ENCODE measurements around the gene IL7R.
A peak's percentile ranks its signal among the peaks of the same experiment; 100 is the strongest.

Gene IL7R, protein sequence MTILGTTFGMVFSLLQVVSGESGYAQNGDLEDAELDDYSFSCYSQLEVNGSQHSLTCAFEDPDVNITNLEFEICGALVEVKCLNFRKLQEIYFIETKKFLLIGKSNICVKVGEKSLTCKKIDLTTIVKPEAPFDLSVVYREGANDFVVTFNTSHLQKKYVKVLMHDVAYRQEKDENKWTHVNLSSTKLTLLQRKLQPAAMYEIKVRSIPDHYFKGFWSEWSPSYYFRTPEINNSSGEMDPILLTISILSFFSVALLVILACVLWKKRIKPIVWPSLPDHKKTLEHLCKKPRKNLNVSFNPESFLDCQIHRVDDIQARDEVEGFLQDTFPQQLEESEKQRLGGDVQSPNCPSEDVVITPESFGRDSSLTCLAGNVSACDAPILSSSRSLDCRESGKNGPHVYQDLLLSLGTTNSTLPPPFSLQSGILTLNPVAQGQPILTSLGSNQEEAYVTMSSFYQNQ

DNA sequence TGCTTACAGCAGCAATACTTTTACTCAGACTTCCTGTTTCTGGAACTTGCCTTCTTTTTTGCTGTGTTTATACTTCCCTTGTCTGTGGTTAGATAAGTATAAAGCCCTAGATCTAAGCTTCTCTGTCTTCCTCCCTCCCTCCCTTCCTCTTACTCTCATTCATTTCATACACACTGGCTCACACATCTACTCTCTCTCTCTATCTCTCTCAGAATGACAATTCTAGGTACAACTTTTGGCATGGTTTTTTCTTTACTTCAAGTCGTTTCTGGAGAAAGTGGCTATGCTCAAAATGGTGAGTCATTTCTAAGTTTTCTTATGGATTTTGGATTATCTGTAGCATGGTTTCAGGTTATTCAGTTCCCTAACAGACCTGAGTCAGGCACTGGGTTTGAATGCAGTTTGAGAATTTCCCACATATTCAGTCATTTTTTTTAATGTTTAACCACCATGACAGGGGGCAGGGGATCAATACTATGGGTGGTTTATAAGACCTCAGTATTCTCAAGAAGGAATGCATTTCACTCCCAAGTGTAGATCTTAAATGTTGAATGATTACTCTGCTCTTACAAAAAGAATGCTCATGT, at the start of gene IL7R:
IL7R (plus strand) TSS at position 127 of the 587 bp plus-strand sequence; CDS start at position 214, 87 bp downstream.
- H3K4me3 ChIP-seq (ENCODE audit: low read depth, low read length): no peak within 1 kb of the TSS
- TF ChIP-seq, protein P1, sequence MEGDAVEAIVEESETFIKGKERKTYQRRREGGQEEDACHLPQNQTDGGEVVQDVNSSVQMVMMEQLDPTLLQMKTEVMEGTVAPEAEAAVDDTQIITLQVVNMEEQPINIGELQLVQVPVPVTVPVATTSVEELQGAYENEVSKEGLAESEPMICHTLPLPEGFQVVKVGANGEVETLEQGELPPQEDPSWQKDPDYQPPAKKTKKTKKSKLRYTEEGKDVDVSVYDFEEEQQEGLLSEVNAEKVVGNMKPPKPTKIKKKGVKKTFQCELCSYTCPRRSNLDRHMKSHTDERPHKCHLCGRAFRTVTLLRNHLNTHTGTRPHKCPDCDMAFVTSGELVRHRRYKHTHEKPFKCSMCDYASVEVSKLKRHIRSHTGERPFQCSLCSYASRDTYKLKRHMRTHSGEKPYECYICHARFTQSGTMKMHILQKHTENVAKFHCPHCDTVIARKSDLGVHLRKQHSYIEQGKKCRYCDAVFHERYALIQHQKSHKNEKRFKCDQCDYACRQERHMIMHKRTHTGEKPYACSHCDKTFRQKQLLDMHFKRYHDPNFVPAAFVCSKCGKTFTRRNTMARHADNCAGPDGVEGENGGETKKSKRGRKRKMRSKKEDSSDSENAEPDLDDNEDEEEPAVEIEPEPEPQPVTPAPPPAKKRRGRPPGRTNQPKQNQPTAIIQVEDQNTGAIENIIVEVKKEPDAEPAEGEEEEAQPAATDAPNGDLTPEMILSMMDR (IDR thresholded peaks at IDR 0.05; ENCODE audit: borderline replicate concordance, insufficient read depth, low read depth, low read length): no peak

DNA sequence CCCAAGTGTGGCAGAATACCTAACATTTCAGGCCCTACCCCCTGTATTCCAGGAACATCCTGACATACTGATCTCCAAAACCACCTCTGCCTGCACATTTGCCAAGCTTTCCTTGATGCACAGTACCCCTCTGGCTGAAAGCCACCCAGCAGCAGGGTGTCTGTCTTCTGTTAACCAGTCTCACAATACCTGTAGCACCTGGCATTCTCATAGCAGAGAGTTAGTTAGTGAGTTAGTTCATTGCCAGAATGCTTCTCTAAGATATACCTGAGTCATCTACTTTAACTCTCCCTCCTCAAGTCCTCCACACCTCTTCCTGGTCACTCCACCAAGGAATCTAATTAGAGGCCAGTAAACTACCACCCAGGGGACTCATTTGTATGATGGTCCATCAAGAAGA, 46.1 kb upstream of the IL7R start:
- H3K4me3 ChIP-seq (ENCODE audit: low read depth, low read length): no peak overlapping the region
- TF ChIP-seq, protein P1 (IDR thresholded peaks at IDR 0.05; ENCODE audit: borderline replicate concordance, insufficient read depth, low read depth, low read length): no peak

DNA sequence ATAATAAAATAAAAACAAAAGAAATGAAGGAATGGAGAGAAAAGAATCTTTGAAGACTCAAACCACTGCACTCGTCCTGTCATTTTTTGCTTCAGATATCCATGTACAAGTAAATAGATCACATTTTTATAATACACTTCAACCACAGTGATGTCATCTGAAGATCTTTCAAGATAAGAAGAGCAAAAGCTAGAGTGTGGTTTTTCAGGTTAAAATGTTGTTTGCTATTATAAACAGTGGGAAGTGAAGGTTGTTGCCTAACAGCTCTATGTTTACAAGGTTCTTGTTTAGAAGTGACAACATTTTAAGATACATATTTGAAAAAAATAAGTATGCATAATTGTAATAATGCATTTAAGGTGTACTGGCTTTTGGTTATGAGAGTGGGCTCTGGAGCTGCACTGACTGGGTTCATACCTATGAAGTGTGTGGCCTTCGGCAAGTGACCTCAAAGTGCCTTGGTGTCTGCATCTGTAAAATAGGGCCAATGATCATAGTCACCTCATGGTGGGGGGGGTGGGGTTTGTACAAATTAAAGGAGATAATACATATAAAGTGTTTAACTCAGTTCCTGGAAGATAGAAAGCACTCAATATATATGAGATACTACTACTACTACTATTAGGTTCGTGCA, 45.5 kb upstream of the IL7R start:
- TF ChIP-seq, protein P1 (IDR thresholded peaks at IDR 0.05; ENCODE audit: borderline replicate concordance, insufficient read depth, low read depth, low read length): no peak
- no peak overlapping the region for H3K4me3 ChIP-seq (ENCODE audit: low read depth, low read length)

DNA sequence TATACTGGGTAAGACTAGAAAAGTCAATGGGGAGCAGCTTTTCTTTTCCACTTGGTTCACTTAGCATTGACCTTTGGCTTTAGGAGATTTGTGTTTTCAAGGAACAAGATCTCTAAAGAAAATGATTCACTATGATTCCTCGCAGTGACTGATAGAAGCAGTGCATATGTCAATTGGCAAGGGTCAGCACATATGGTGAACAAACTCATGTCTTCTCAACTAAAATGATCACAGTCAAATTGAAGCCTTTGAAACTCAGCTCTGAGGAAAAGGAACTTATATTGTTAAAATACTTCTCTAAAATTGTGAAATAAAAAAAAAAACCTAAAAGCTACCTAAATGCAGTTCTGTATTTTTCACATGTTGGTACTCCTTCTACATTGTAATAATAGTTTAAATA, 43.2 kb upstream of the IL7R start:
- TF ChIP-seq, protein P1 (IDR thresholded peaks at IDR 0.05; ENCODE audit: borderline replicate concordance, insufficient read depth, low read depth, low read length): no peak
- no peak overlapping the region for H3K4me3 ChIP-seq (ENCODE audit: low read depth, low read length)

DNA sequence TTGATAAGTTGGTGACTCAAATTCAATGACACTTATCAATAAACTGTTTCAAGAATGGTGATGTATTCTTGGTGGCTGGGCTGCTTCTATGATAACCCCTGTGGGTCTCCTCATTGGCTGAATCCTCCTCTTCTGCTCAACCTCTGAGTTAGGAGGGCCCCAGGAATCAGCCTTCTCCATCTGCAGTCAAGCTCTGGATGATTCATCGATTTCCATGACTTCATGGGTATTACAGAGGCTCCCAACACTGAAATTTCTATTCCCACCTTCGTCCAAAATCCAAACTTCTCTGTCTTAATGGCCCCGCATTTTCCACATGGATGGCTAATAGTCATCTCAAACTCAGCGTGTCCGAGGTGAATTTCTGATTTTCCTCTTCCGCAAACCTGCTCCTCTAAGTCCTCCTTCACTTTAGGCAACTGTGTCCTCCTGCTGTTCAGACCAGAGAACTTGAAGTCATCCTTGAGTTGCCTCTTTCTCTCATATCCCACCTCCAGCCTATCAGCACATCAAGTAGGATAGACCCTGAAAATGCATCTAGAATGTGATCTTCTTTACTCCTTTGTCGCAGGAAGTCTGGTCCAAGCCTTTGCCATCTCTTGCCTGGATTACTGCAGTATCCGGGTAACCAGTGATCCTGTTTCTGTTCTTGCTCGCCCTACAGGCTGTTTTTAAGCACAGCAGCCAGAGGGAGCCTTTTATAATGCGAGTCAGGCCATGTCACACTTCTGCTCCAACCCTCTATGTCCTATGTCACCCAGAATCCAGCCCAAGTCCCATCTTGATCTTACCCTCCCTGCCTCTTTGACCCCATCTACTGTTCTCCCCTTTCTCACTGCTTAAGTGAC, 41.4 kb upstream of the IL7R start:
- no peak overlapping the region for H3K4me3 ChIP-seq (ENCODE audit: low read depth, low read length)
- TF ChIP-seq, protein P1 (IDR thresholded peaks at IDR 0.05; ENCODE audit: borderline replicate concordance, insufficient read depth, low read depth, low read length): peak; percentile 65; the same call in 1 of the 2 replicates

DNA sequence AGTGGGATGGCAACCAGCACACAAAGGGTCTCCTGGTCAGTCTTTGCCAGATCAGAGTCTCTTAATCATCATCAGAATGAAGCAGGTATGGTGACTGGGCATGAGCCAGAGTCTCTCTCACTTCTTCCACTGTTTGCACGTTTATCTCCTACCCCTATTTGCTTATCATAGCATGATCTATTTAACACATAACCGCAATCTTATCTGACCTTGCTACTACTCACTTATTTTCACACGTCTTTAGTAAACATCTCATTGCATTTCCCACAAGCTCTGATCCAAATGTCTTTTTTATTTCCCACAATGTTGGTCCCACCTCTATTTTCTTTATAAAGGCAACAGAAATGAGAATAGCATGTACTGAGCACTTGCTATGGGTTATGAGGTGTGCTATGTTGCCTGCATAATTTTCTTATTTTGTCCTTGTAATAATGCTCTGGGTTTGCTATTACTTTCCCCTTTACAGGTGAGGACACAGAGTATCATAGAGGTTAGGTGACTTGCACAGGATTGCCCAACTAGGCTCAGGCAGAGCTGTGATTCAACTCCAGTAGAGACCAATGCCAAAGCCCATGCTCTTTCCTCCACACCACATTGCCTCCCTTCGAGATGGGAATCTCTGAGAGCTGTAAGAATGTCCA, 39.7 kb upstream of the IL7R start:
- H3K4me3 ChIP-seq (ENCODE audit: low read depth, low read length): no peak overlapping the region
- TF ChIP-seq, protein P1 (IDR thresholded peaks at IDR 0.05; ENCODE audit: borderline replicate concordance, insufficient read depth, low read depth, low read length): no peak
